ENCODE data around the gene D2HGDH. TPM values are rescaled to one million over a fixed set of nuclear protein-coding genes. Genes with fewer than 3 reads are reported as not detected.
A peak's percentile ranks its signal among the peaks of the same experiment; 100 is the strongest.

D2HGDH gene
- total and polyA plus RNA-seq, 9 of the 15 experiments (the other 6 are each of a cell fraction or from before 2014, with no cell fraction given) = 0.39 to 30.8 (median 10.3) TPM

- no TSS peak for BruUV-seq (replicated peaks)
- peak within 1 kb of the TSS in 1 of 2 experiments; percentile 26; a peak in 2 of 4 replicates for H3K9ac ChIP-seq (ENCODE audit: insufficient read depth in 1 of 2, low read depth in 2 of 2, low read length in 2 of 2)
- in situ Hi-C loops (cut with MboI) (no loop called here), intact Hi-C loops (cut with micrococcal nuclease) (no loop called here)
- CTCF ChIA-PET (ENCODE audit: low intra/inter-chr PET ratio) = no interaction called here
- no peak for ATAC-seq
- H3K9me1 ChIP-seq (ENCODE audit: control insufficient read depth, insufficient read depth, low read length) = no peaks in the 10 kb centered on the region
- H2AFZ ChIP-seq (ENCODE audit: low read depth, low read length) = no peak within 1 kb of the TSS
- no peak within 1 kb of the TSS for H3K27ac ChIP-seq (ENCODE audit: extremely low read depth, low read depth, low read length)
- H3K9me3 ChIP-seq (replicated peaks; ENCODE audit: control insufficient read depth, insufficient read depth, low read depth, low read length) = no peaks in the 10 kb centered on the region
- H3K4me3 ChIP-seq = no peak within 1 kb of the TSS
- DNase-seq (ENCODE audit: extremely low read depth in 1 of 4, low spot score in 3 of 4) = no peak
- no peaks in the 10 kb centered on the region for H4K20me1 ChIP-seq (replicated peaks; ENCODE audit: control insufficient read depth, insufficient read depth, low read length)
- no peaks in the 10 kb centered on the region for H3K36me3 ChIP-seq (ENCODE audit: control insufficient read depth, insufficient read depth, low read length)
- POLR2A ChIA-PET = interaction anchor here (0.6 to 0.7 kb wide), 2 partner anchors 8 to 14 kb away, joined by 3 read pairs; no protein-coding TSS in a partner anchor
- no peak for TF ChIP-seq RCOR1 (IDR thresholded peaks at IDR 0.05; ENCODE audit: borderline replicate concordance in 1 of 2, low read depth in 2 of 2, low read length in 2 of 2)
- TF ChIP-seq TRIM24 (IDR thresholded peaks at IDR 0.05) = no peak
- TF ChIP-seq THRA (IDR thresholded peaks at IDR 0.05) = no peak
- TF ChIP-seq CREB3L1 (IDR thresholded peaks at IDR 0.05; ENCODE audit: borderline replicate concordance, low read depth) = no peak
- no peak for TF ChIP-seq RFX7 (CRISPR knock-in tag; IDR thresholded peaks at IDR 0.05)
- no peak for TF ChIP-seq ZFP36 (IDR thresholded peaks at IDR 0.05; ENCODE audit: low read depth, low read length, partially characterized antibody)
- TF ChIP-seq ZFP30 (CRISPR knock-in tag; IDR thresholded peaks at IDR 0.05; ENCODE audit: borderline replicate concordance) = no peak
- no peak for TF ChIP-seq MAFG (tag; conservative IDR thresholded peaks at IDR 0.05)
- TF ChIP-seq BCL6 (CRISPR knock-in tag; IDR thresholded peaks at IDR 0.05) = no peak
- no peak for TF ChIP-seq TEAD4 (IDR thresholded peaks at IDR 0.05; ENCODE audit: low read length)
- no peak for TF ChIP-seq TEAD4 (CRISPR knock-in tag; IDR thresholded peaks at IDR 0.05; ENCODE audit: borderline replicate concordance)
- H3K27me3 ChIP-seq (ENCODE audit: control insufficient read depth in 2 of 2, insufficient read depth in 2 of 2, low read length in 2 of 2) = no peaks in the 10 kb centered on the region
- peaks cover 0 to 53% of the 10 kb centered on the region in 2 experiments; a peak in 2 of 5 replicates for H3K4me1 ChIP-seq (replicated peaks in 1 of 2; ENCODE audit: control insufficient read depth in 2 of 2, insufficient read depth in 2 of 2, low read length in 2 of 2)
- H3K4me2 ChIP-seq (ENCODE audit: insufficient read depth, low read length) = no peak within 1 kb of the TSS
- no peak for FAIRE-seq
- H3K79me2 ChIP-seq (ENCODE audit: control insufficient read depth, insufficient read depth, low read length) = no peaks in the 10 kb centered on the region
- 72% methylated on average over 9 of the region's 27 CpGs for WGBS (ENCODE audit: insufficient coverage, low coverage, missing lambda C conversion rate)
Measured at GRCh38 chr2:241776336-241777169, 42.1 kb downstream of the D2HGDH start, which contains the start of gene GAL3ST2. GAL3ST2 (plus strand) TSS chr2:241776822; CDS start chr2:241776956, 134 bp downstream.
